Stomach (tissue), 9 donors: Measurements from ENCODE around the gene RBM8A. TPM values are rescaled to one million over a fixed set of nuclear protein-coding genes. Genes with fewer than 3 reads are reported as not detected.

Experiments
- DNase-seq, 2 donors: peaks; one replicate each; pipeline versions ENCODE4 v3.0.0 to v3.0.0-alpha.2; 2013 to 2019
- H3K27ac ChIP-seq, 5 donors: fragments of 200-600 bp in 4 of 5; sonication (generic) in 4 of 5; one replicate each; pipeline ENCODE4 v1.5.1; 2013 to 2019; ENCODE audit warnings: mild to moderate bottlenecking in 1 of 5, moderate library complexity in 1 of 5
- H3K27me3 ChIP-seq, 3 donors: fragments of 200-600 bp; sonication (generic); one replicate each; pipeline ENCODE4 v1.5.1; 2017 to 2019; ENCODE audit warnings: mixed run types in 1 of 3
- H3K36me3 ChIP-seq, 4 donors: fragments of 200-600 bp; sonication (generic); 1 replicate in 3 of 4; 2 replicates in 1 of 4; pipeline ENCODE4 v1.5.1; 2016 to 2019
- H3K4me1 ChIP-seq, 4 donors: fragments of 200-600 bp; sonication (generic); one replicate each; pipeline ENCODE4 v1.5.1; 2016 to 2019
- H3K4me3 ChIP-seq, 4 donors: fragments of 200-600 bp; sonication (generic) in 3 of 4; one replicate each; pipeline ENCODE4 v1.5.1; 2016 to 2019; ENCODE audit warnings: mild to moderate bottlenecking in 1 of 4
- H3K9me3 ChIP-seq, 4 donors: fragments of 200-600 bp; sonication (generic); one replicate each; pipeline ENCODE4 v1.5.1; 2016 to 2019
- CTCF ChIP-seq, 7 experiments: fragments of 450-650 bp in 4 of 7; fragments of 200-600 bp in 3 of 7; sonication (generic) in 3 of 7; IDR thresholded peaks; one replicate each; pipeline ENCODE4 v1.5.1; 2016 to 2019; ENCODE audit warnings: antibody characterized with exemption in 7 of 7, control low read depth in 2 of 7, mild to moderate bottlenecking in 1 of 7
- EP300 ChIP-seq: sonication (generic); formaldehyde crosslinking; IDR thresholded peaks from one replicate; pipeline ENCODE4 v1.6.1; 2017; ENCODE audit warnings: antibody characterized with exemption
- POLR2A ChIP-seq, 4 donors: fragments of 450-650 bp; IDR thresholded peaks; one replicate each; pipeline ENCODE4 v1.6.1; 2016; ENCODE audit warnings: antibody characterized with exemption in 4 of 4, control low read depth in 2 of 4, mild to moderate bottlenecking in 1 of 4, moderate library complexity in 1 of 4
- POLR2AphosphoS5 ChIP-seq, 3 donors: sonication (generic); formaldehyde crosslinking; IDR thresholded peaks; one replicate each; pipeline ENCODE4 v1.6.1; 2016; ENCODE audit warnings: antibody characterized with exemption in 3 of 3
- WGBS, 5 donors: extraction: QIAGEN DNeasy Blood & Tissue Kit in 3 of 5; methylation state at CpG; one replicate each; pipeline versions ENCODE4 v1.1.5 to v1.1.7; 2013 to 2018; 5-methylcytosine and 5-hydroxymethylcytosine counted together
- intact Hi-C: fragments of 100-400 bp; cut with DNase I; formaldehyde crosslinking; loops from one replicate; pipeline ENCODE4 v1.15.1; 2023; ENCODE audit warnings: low total_unique reads
- polyA plus RNA-seq, 3 donors: library from polyadenylated mRNA; stranded (reverse); fragments of 200-250 nt; gene quantifications; one replicate each; pipeline ENCODE4 v1.2.3, GENCODE V29; 2013
- total RNA-seq, 5 donors: library from RNA; depleted of rRNA; stranded (reverse); fragments of >200 nt; gene quantifications; one replicate each; pipeline versions ENCODE4 v1.1.0 to v1.2.3, GENCODE V29; 2014 to 2016
- donor health status: healthy with polysubstance abuse.
- donor health status: Bipolar disorder and iron deficiency.
- donor health status: healthy.

The RBM8A gene
- total and polyA plus RNA-seq, 8 donors = 9.3 to 113 (median 77.4) TPM

GRCh38 chr1:145898756-145899155 lies 28.5 kb downstream of the RBM8A start:
- no peak for TF ChIP-seq CTCF (IDR thresholded peaks at IDR 0.05)
- TF ChIP-seq EP300 = no peak
- TF ChIP-seq POLR2A (IDR thresholded peaks at IDR 0.05) = no peak
- no peak for TF ChIP-seq POLR2AphosphoS5 (IDR thresholded peaks at IDR 0.05)
- DNase-seq = no peak
- intact Hi-C loops = no loop called here
- Histone ChIP-seq H3K9me3 (no peaks in the 10 kb centered on the region), H3K4me3 (no peak overlapping the region), H3K27me3 (no peaks in the 10 kb centered on the region), H3K4me1 (peaks cover 0 to under 1% (median 0%) of the 10 kb centered on the region in 4 donors), H3K36me3 (peaks cover 0 to 10% (median 4%) of the 10 kb centered on the region in 4 donors), H3K27ac (no peak overlapping the region)
- 84 to 95% (median 88%) methylated on average over 5 of the region's 5 CpGs for WGBS, 5 donors

GRCh38 chr1:145897969-145898368 lies 29.3 kb downstream of the RBM8A start:
- WGBS, 5 donors = 78 to 95% (median 85%) methylated on average over 1 of the region's 1 CpG
- TF ChIP-seq EP300 (no peak), POLR2AphosphoS5 (IDR thresholded peaks at IDR 0.05) (no peak)
- no peak overlapping the region for H3K27ac ChIP-seq
- peaks cover 0 to 10% (median 4%) of the 10 kb centered on the region in 4 donors for H3K36me3 ChIP-seq
- H3K9me3 ChIP-seq = no peaks in the 10 kb centered on the region
- peaks cover 3 to 8% (median 6%) of the 10 kb centered on the region in 4 donors for H3K4me1 ChIP-seq
- intact Hi-C loops = no loop called here
- H3K4me3 ChIP-seq = no peak overlapping the region
- H3K27me3 ChIP-seq = no peaks in the 10 kb centered on the region
- DNase-seq = no peak

GRCh38 chr1:145895471-145895870 lies 31.8 kb downstream of the RBM8A start:
- no peak overlapping the region for H3K27ac ChIP-seq
- TF ChIP-seq POLR2A (IDR thresholded peaks at IDR 0.05) = no peak
- WGBS, 5 donors = 90 to 100% (median 100%) methylated on average over 1 of the region's 1 CpG
- no peak overlapping the region for H3K4me3 ChIP-seq
- H3K27me3 ChIP-seq = no peaks in the 10 kb centered on the region
- intact Hi-C loops = no loop called here
- H3K9me3 ChIP-seq = no peaks in the 10 kb centered on the region
- peaks cover 0 to 10% (median under 1%) of the 10 kb centered on the region in 4 donors for H3K36me3 ChIP-seq
- peaks cover 28 to 33% (median 29%) of the 10 kb centered on the region in 4 donors for H3K4me1 ChIP-seq
- no peak for DNase-seq

- H3K4me3 ChIP-seq = no peak overlapping the region
- H3K27ac ChIP-seq = peak overlapping the region; percentile 60 to 97 (median 93)
- intact Hi-C loops = no loop called here
- H3K9me3 ChIP-seq = no peaks in the 10 kb centered on the region
- TF ChIP-seq CTCF (IDR thresholded peaks at IDR 0.05) = no peak
- no peak for TF ChIP-seq POLR2AphosphoS5 (IDR thresholded peaks at IDR 0.05)
- no peak for TF ChIP-seq POLR2A (IDR thresholded peaks at IDR 0.05)
- TF ChIP-seq EP300 = no peak
- H3K27me3 ChIP-seq = no peaks in the 10 kb centered on the region
- peaks cover 0 to 5% (median 0%) of the 10 kb centered on the region in 4 donors for H3K36me3 ChIP-seq
- DNase-seq = no peak
- peaks cover 29 to 42% (median 34%) of the 10 kb centered on the region in 4 donors for H3K4me1 ChIP-seq
- WGBS, 5 donors = 73 to 88% (median 77%) methylated on average over 7 of the region's 7 CpGs
Observed at GRCh38 chr1:145893306-145894055, 33.8 kb downstream of the RBM8A start.

GRCh38 chr1:145892486-145893087 lies 34.7 kb downstream of the RBM8A start:
- no peak overlapping the region for H3K4me3 ChIP-seq
- intact Hi-C loops = no loop called here

More at GRCh38 chr1:145892486-145893087, 34.7 kb downstream of the RBM8A start:
- Histone ChIP-seq H3K4me1 (peaks cover 29 to 46% (median 34%) of the 10 kb centered on the region in 4 donors), H3K27ac (peak overlapping the region; percentile 88 to 97 (median 96)), H3K36me3 (peaks cover 0 to 5% (median 0%) of the 10 kb centered on the region in 4 donors), H3K9me3 (no peaks in the 10 kb centered on the region), H3K27me3 (no peaks in the 10 kb centered on the region)
- WGBS, 5 donors = 20 to 38% (median 28%) methylated on average over 3 of the region's 3 CpGs
- peak; percentile 70 to 79 for DNase-seq
- TF ChIP-seq CTCF (IDR thresholded peaks at IDR 0.05) (no peak), POLR2A (IDR thresholded peaks at IDR 0.05) (no peak), EP300 (no peak)
